GM12878 (cell line): ENCODE measurements around the gene ERN1. TPM values are rescaled to one million over a fixed set of nuclear protein-coding genes. Genes with fewer than 3 reads are reported as not detected.

Experiments
- ATAC-seq: fragments of 200-7000 bp; cut with Tn5 transposase; 3 replicates; pipeline ENCODE4 v1.9.1; 2020; ENCODE audit warnings: mild to moderate bottlenecking, moderate library complexity
- BruUV-seq: library from RNA; stranded (reverse); fragments of 400-500 nt; replicated peaks from 2 replicates; lab custom pipeline; 2021; lab: Mats Ljungman, UMichigan
- CTCF ChIA-PET: fragments of 300-600 bp; sonication (Branson Sonifier 250); formaldehyde crosslinking; extraction: SDS; loops from one replicate; lab custom pipeline; 2021; ENCODE audit warnings: inconsistent platforms; lab: Yijun Ruan, JAX
- POLR2A ChIA-PET: fragments of 350-600 bp; formaldehyde crosslinking; extraction: SDS; loops from one replicate; lab custom pipeline; 2021; ENCODE audit warnings: inconsistent platforms; lab: Charles Lee
- RAD21 ChIA-PET: fragments of 300-600 bp; sonication (Branson Sonifier 250); formaldehyde crosslinking; loops from one replicate; lab custom pipeline; 2023; ENCODE audit warnings: antibody characterized with exemption; ENCODE audit not compliant: unreplicated experiment; lab: Charles Lee
- SMC1A ChIA-PET: fragments of 300-600 bp; sonication (Branson Sonifier 250); formaldehyde crosslinking; loops from one replicate; lab custom pipeline; 2023; ENCODE audit not compliant: unreplicated experiment, uncharacterized antibody; lab: Charles Lee
- DNase-seq: peaks from one replicate; pipeline ENCODE4 v3.0.0-alpha.2; 2011; ENCODE audit warnings: low read depth, low spot score
- FAIRE-seq: peaks from 3 replicates; lab custom pipeline; 2011; peaks lifted over from hg19 to GRCh38; lab: Jason Lieb, UNC
- H2AFZ ChIP-seq: 2 replicates; pipeline ENCODE4 v1.6.0; 2011; ENCODE audit warnings: low read depth, low read length, control low read depth; ENCODE audit not compliant: control insufficient read depth
- H3K27ac ChIP-seq: 2 replicates; pipeline ENCODE4 v1.5.1; 2011; ENCODE audit warnings: control low read depth; ENCODE audit not compliant: control insufficient read depth, insufficient read depth
- H3K27me3 ChIP-seq, 2 experiments: replicated peaks in 1 of 2; 2 replicates each; pipeline versions ENCODE4 v1.6.0 to v1.6.1; 2011; ENCODE audit warnings: low read length in 1 of 2; ENCODE audit not compliant: control insufficient read depth in 2 of 2, insufficient read depth in 2 of 2
- H3K36me3 ChIP-seq, 2 experiments: 2 replicates each; pipeline ENCODE4 v1.5.1; 2011; ENCODE audit warnings: low read length in 1 of 2; ENCODE audit not compliant: control insufficient read depth in 2 of 2, insufficient read depth in 2 of 2
- H3K4me1 ChIP-seq: 2 replicates; pipeline ENCODE4 v1.6.1; 2011; ENCODE audit warnings: mild to moderate bottlenecking, low read length, moderate library complexity, mixed read lengths; ENCODE audit not compliant: control insufficient read depth, insufficient read depth
- H3K4me2 ChIP-seq: 2 replicates; pipeline ENCODE4 v1.6.0; 2011; ENCODE audit warnings: control low read depth; ENCODE audit not compliant: control insufficient read depth, insufficient read depth
- H3K4me3 ChIP-seq: fragments of 200-600 bp; sonication (generic); 2 replicates; pipeline ENCODE4 v1.5.1; 2016
- H3K79me2 ChIP-seq: 2 replicates; pipeline ENCODE4 v1.6.0; 2011; ENCODE audit warnings: low read length; ENCODE audit not compliant: control insufficient read depth, insufficient read depth
- H3K9ac ChIP-seq: 2 replicates; pipeline ENCODE4 v1.8.0; 2011; ENCODE audit warnings: low read length, control low read depth, mixed read lengths; ENCODE audit not compliant: control insufficient read depth, insufficient read depth
- H3K9me3 ChIP-seq: replicated peaks from 3 replicates; pipeline ENCODE4 v1.5.1; 2011; ENCODE audit warnings: mild to moderate bottlenecking, low read length; ENCODE audit not compliant: control insufficient read depth, insufficient read depth
- H4K20me1 ChIP-seq: 2 replicates; pipeline ENCODE4 v1.6.0; 2011; ENCODE audit not compliant: control insufficient read depth, insufficient read depth
- ATF7 ChIP-seq: fragments of 450-650 bp; IDR thresholded peaks from 2 replicates; pipeline ENCODE4 v1.6.1; 2016; ENCODE audit warnings: low read depth, mild to moderate bottlenecking
- BCL3 ChIP-seq: IDR thresholded peaks from 2 replicates; pipeline ENCODE4 v1.6.1; 2011; ENCODE audit warnings: borderline replicate concordance, low read depth, mild to moderate bottlenecking, moderate library complexity, low read length; ENCODE audit not compliant: insufficient read depth, poor library complexity, severe bottlenecking
- CBX5 ChIP-seq: sonication (generic); IDR thresholded peaks from 2 replicates; pipeline ENCODE4 v1.6.1; 2016; ENCODE audit warnings: low read depth, moderate library complexity, mild to moderate bottlenecking, inconsistent platforms
- CHD2 ChIP-seq: IDR thresholded peaks from 2 replicates; pipeline ENCODE4 v1.6.1; 2011; ENCODE audit warnings: low read depth, low read length, improper control_type of control experiment, borderline replicate concordance
- CREB1 ChIP-seq: IDR thresholded peaks from 2 replicates; pipeline ENCODE4 v1.6.1; 2012; ENCODE audit warnings: low read depth, mild to moderate bottlenecking, inconsistent platforms
- ESRRA ChIP-seq: IDR thresholded peaks from 2 replicates; pipeline ENCODE4 v1.6.1; 2012; ENCODE audit warnings: mild to moderate bottlenecking, low read length, improper control_type of control experiment
- EZH2 ChIP-seq: IDR thresholded peaks from 2 replicates; pipeline ENCODE4 v1.6.1; 2012; ENCODE audit warnings: low read depth, mild to moderate bottlenecking, control low read depth, inconsistent platforms, low read length, borderline replicate concordance; ENCODE audit not compliant: control insufficient read depth
- KLF5 ChIP-seq: fragments of 450-650 bp; IDR thresholded peaks from 2 replicates; pipeline ENCODE4 v1.6.1; 2014; ENCODE audit warnings: mild to moderate bottlenecking; ENCODE audit not compliant: partially characterized antibody
- NKRF ChIP-seq: fragments of 450-650 bp; conservative IDR thresholded peaks from 2 replicates; pipeline ENCODE4 v1.6.1; 2017; ENCODE audit warnings: mild to moderate bottlenecking, moderate library complexity
- RAD51 ChIP-seq: fragments of 450-650 bp; IDR thresholded peaks from 2 replicates; pipeline ENCODE4 v1.6.1; 2016; ENCODE audit warnings: moderate library complexity, mild to moderate bottlenecking, inconsistent platforms
- RELA ChIP-seq: fragments of 450-650 bp; IDR thresholded peaks from 2 replicates; pipeline ENCODE4 v1.8.0; 2014; ENCODE audit warnings: borderline replicate concordance; ENCODE audit not compliant: partially characterized antibody
- SMAD5 ChIP-seq: IDR thresholded peaks from 2 replicates; pipeline ENCODE4 v1.6.1; 2016; ENCODE audit warnings: antibody characterized with exemption, low read depth
- TAF1 ChIP-seq: IDR thresholded peaks from 2 replicates; pipeline ENCODE4 v1.6.1; 2011; ENCODE audit warnings: mild to moderate bottlenecking, low read depth, low read length, borderline replicate concordance
- TCF7 ChIP-seq: IDR thresholded peaks from 2 replicates; pipeline ENCODE4 v1.6.1; 2014; ENCODE audit warnings: antibody characterized with exemption, borderline replicate concordance
- YY1 ChIP-seq: IDR thresholded peaks from 2 replicates; pipeline ENCODE4 v1.6.1; 2011; ENCODE audit warnings: low read depth, mild to moderate bottlenecking, low read length
- ZBTB40 ChIP-seq: fragments of 450-650 bp; IDR thresholded peaks from 2 replicates; pipeline ENCODE4 v1.6.1; 2016; ENCODE audit warnings: mild to moderate bottlenecking, moderate library complexity, borderline replicate concordance
- ZNF217 ChIP-seq: fragments of 450-650 bp; IDR thresholded peaks from 2 replicates; pipeline ENCODE4 v1.6.1; 2017; ENCODE audit warnings: antibody characterized with exemption, mild to moderate bottlenecking
- WGBS: methylation state at CpG from one replicate; pipeline ENCODE4 v1.1.6; 2016; ENCODE audit warnings: low lambda C conversion rate; ENCODE audit not compliant: insufficient replicate concordance, insufficient coverage; ENCODE audit errors: missing lambda C conversion rate; 5-methylcytosine and 5-hydroxymethylcytosine counted together
- in situ Hi-C: fragments of 300-500 bp; cut with MboI; formaldehyde crosslinking; loops from 9 replicates; pipeline ENCODE4 v1.14.3; 2018; ENCODE audit warnings: mixed read lengths
- intact Hi-C: fragments of 100-400 bp; cut with micrococcal nuclease; formaldehyde crosslinking; loops from one replicate; pipeline ENCODE4 v1.14.2; 2022; ENCODE audit not compliant: unreplicated experiment
- polyA plus RNA-seq, 11 experiments: library from polyadenylated mRNA; depleted of rRNA in 4 of 11; unstranded in 6 of 11; stranded (reverse) in 5 of 11; fragments of >200 nt; fragmentation: Nextera tagmentation in 4 of 11; fragmentation: Illumina TruSeq in 1 of 11; extraction: Ambion mirVana in 4 of 11; extraction: Trizol in 1 of 11; gene quantifications; 1 replicate in 1 of 11; 2 replicates in 10 of 11; pipeline versions ENCODE4 v1.2.1 to v1.2.3, GENCODE V29; 2011 to 2016; ENCODE audit warnings: inconsistent platforms in 2 of 11, missing spikeins in 2 of 11, low read depth in 1 of 11
- total RNA-seq, 4 experiments: library from RNA; depleted of rRNA in 3 of 4; stranded (reverse); fragments of >200 nt in 3 of 4; fragmentation: Illumina TruSeq in 1 of 4; extraction: Trizol in 1 of 4; gene quantifications; 2 replicates each; pipeline versions ENCODE4 v1.2.1 to v1.2.3, GENCODE V29; 2013 to 2021

The ERN1 gene
- total and polyA plus RNA-seq, 10 of the 15 experiments (the other 5 are each of a cell fraction or from before 2014, with no cell fraction given) = 2.6 to 19.2 (median 7.6) TPM

GRCh38 chr17:64155129-64155528 is 25.2 kb upstream of the ERN1 start (continued):
- TF ChIP-seq RELA (no peak), CREB1 (no peak), TAF1 (no peak), CBX5 (no peak), NKRF (no peak)

- Histone ChIP-seq H2AFZ (no peak overlapping the region), H3K27me3 (no peaks in the 10 kb centered on the region), H3K4me3 (no peak overlapping the region), H3K36me3 (peaks cover 3 to 6% of the 10 kb centered on the region in 2 experiments), H3K79me2 (no peaks in the 10 kb centered on the region), H3K9me3 (no peaks in the 10 kb centered on the region), H4K20me1 (no peaks in the 10 kb centered on the region), H3K4me1 (no peaks in the 10 kb centered on the region), H3K4me2 (no peak overlapping the region), H3K27ac (no peak overlapping the region), H3K9ac (no peak overlapping the region)
- BruUV-seq = no TSS peak
- no peak for ATAC-seq
- SMC1A ChIA-PET = interaction anchor here (1.1 kb wide), 1 partner anchor 127 kb away, joined by 4 read pairs; no protein-coding TSS in a partner anchor
- intact Hi-C loops = no loop called here
- in situ Hi-C loops = no loop called here
- RAD21 ChIA-PET = no interaction called here
- FAIRE-seq = no peak
- CTCF ChIA-PET = interaction anchor here (0.8 to 1.1 kb wide), 3 partner anchors 9 to 126 kb away, joined by 3 to 6 read pairs (median 4); no protein-coding TSS in a partner anchor
- POLR2A ChIA-PET = interaction anchor here (0.6 to 0.9 kb wide), 3 partner anchors 9 to 75 kb away, joined by 3 to 4 read pairs (median 3); no protein-coding TSS in a partner anchor
- 89% methylated on average over 9 of the region's 9 CpGs for WGBS
- no peak for DNase-seq
- TF ChIP-seq KLF5 (no peak), TCF7 (no peak), BCL3 (no peak), YY1 (no peak), ESRRA (no peak), RAD51 (no peak), SMAD5 (no peak), EZH2 (no peak), TAF1 (no peak), ZNF217 (no peak), CHD2 (no peak), ATF7 (no peak), ZBTB40 (no peak)
Observed at GRCh38 chr17:64154717-64155116, 24.8 kb upstream of the ERN1 start.
